Gastroesophageal sphincter (tissue), 4 donors: ENCODE data around the gene TPBGL. TPM values are rescaled to one million over a fixed set of nuclear protein-coding genes. Genes with fewer than 3 reads are reported as not detected.

Source experiments
- ATAC-seq: fragments of 150-250 bp; one replicate; pipeline ENCODE4 v1.9.1; 2016; ENCODE audit warnings: mild to moderate bottlenecking, moderate library complexity
- H3K27ac ChIP-seq, 4 donors: fragments of 200-600 bp; sonication (generic) in 3 of 4; 1 replicate in 3 of 4; 2 replicates in 1 of 4; pipeline ENCODE4 v1.5.1; 2016 to 2019
- H3K27me3 ChIP-seq: fragments of 200-600 bp; sonication (generic); one replicate; pipeline ENCODE4 v1.5.1; 2019
- H3K36me3 ChIP-seq, 2 donors: fragments of 200-600 bp; sonication (generic); one replicate each; pipeline ENCODE4 v1.5.1; 2019; ENCODE audit warnings: control low read depth in 1 of 2
- H3K4me1 ChIP-seq, 3 donors: fragments of 200-600 bp; sonication (generic); 1 replicate in 2 of 3; 2 replicates in 1 of 3; pipeline ENCODE4 v1.5.1; 2016 to 2019; ENCODE audit warnings: control low read depth in 2 of 3
- H3K4me3 ChIP-seq, 2 donors: fragments of 200-600 bp; sonication (generic); one replicate each; pipeline ENCODE4 v1.5.1; 2019; ENCODE audit warnings: mild to moderate bottlenecking in 1 of 2, moderate library complexity in 1 of 2
- H3K9me3 ChIP-seq, 3 donors: fragments of 200-600 bp; sonication (generic); one replicate each; pipeline ENCODE4 v1.5.1; 2017 to 2019; ENCODE audit warnings: control low read depth in 2 of 3
- EP300 ChIP-seq: sonication (generic); formaldehyde crosslinking; IDR thresholded peaks from one replicate; pipeline ENCODE4 v1.6.1; 2017; ENCODE audit warnings: antibody characterized with exemption, mild to moderate bottlenecking
- POLR2A ChIP-seq, 2 donors: fragments of 450-650 bp; IDR thresholded peaks; one replicate each; pipeline ENCODE4 v1.6.1; 2017; ENCODE audit warnings: antibody characterized with exemption in 2 of 2, mild to moderate bottlenecking in 2 of 2, moderate library complexity in 1 of 2
- POLR2AphosphoS5 ChIP-seq: sonication (generic); formaldehyde crosslinking; IDR thresholded peaks from one replicate; pipeline ENCODE4 v1.6.1; 2017; ENCODE audit warnings: antibody characterized with exemption
- WGBS, 2 donors: methylation state at CpG; one replicate each; pipeline ENCODE4 v1.1.5; 2018; ENCODE audit warnings: low coverage in 1 of 2; 5-methylcytosine and 5-hydroxymethylcytosine counted together
- total RNA-seq, 4 donors: library from RNA; depleted of rRNA; stranded (reverse); fragments of >200 nt; gene quantifications; one replicate each; pipeline ENCODE4 v1.1.0, GENCODE V29; 2016
- TF ChIP-seq, protein P1 (sequence below), 4 experiments: fragments of 200-600 bp in 2 of 4; fragments of 450-650 bp in 2 of 4; sonication (generic) in 1 of 4; IDR thresholded peaks; one replicate each; pipeline ENCODE4 v1.5.1; 2017 to 2019; ENCODE audit warnings: antibody characterized with exemption in 4 of 4, mild to moderate bottlenecking in 2 of 4, moderate library complexity in 2 of 4

TPBGL gene
- total RNA-seq, 4 donors from 2014 or later: 0.13 to 0.31 TPM; not detected in 2

DNA sequence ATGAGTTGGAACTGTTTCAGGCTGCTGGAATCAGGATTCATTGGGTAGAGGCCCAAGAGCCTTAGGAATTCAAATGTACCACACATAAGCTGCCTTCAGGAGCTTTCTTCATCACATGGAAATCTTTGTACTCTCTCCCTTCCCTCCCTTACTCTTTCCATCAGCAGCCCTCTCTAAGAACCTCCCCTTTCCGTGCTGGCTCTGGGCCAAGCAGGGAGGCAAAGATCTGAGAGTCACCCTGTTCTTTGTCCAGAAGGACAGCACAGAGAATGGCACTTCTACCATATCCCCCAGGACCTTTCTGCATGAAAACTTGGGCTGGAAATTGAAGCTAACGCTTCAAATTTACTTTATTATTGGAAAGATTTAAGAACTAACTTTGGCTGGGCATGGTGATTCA, 20.7 kb upstream of the TPBGL start:
- Histone ChIP-seq H3K9me3 (no peaks in the 10 kb centered on the region), H3K27me3 (peaks cover 9% of the 10 kb centered on the region), H3K36me3 (no peaks in the 10 kb centered on the region), H3K4me3 (no peak overlapping the region), H3K27ac (no peak overlapping the region), H3K4me1 (no peaks in the 10 kb centered on the region)
- TF ChIP-seq EP300 (no peak), POLR2A (IDR thresholded peaks at IDR 0.05) (no peak), POLR2AphosphoS5 (no peak)
- TF ChIP-seq, protein P1, sequence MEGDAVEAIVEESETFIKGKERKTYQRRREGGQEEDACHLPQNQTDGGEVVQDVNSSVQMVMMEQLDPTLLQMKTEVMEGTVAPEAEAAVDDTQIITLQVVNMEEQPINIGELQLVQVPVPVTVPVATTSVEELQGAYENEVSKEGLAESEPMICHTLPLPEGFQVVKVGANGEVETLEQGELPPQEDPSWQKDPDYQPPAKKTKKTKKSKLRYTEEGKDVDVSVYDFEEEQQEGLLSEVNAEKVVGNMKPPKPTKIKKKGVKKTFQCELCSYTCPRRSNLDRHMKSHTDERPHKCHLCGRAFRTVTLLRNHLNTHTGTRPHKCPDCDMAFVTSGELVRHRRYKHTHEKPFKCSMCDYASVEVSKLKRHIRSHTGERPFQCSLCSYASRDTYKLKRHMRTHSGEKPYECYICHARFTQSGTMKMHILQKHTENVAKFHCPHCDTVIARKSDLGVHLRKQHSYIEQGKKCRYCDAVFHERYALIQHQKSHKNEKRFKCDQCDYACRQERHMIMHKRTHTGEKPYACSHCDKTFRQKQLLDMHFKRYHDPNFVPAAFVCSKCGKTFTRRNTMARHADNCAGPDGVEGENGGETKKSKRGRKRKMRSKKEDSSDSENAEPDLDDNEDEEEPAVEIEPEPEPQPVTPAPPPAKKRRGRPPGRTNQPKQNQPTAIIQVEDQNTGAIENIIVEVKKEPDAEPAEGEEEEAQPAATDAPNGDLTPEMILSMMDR (IDR thresholded peaks at IDR 0.05): no peak
- no peak for ATAC-seq
- WGBS, 2 donors: 14 to 43% methylated on average over 1 to 2 of the region's 2 CpGs

DNA sequence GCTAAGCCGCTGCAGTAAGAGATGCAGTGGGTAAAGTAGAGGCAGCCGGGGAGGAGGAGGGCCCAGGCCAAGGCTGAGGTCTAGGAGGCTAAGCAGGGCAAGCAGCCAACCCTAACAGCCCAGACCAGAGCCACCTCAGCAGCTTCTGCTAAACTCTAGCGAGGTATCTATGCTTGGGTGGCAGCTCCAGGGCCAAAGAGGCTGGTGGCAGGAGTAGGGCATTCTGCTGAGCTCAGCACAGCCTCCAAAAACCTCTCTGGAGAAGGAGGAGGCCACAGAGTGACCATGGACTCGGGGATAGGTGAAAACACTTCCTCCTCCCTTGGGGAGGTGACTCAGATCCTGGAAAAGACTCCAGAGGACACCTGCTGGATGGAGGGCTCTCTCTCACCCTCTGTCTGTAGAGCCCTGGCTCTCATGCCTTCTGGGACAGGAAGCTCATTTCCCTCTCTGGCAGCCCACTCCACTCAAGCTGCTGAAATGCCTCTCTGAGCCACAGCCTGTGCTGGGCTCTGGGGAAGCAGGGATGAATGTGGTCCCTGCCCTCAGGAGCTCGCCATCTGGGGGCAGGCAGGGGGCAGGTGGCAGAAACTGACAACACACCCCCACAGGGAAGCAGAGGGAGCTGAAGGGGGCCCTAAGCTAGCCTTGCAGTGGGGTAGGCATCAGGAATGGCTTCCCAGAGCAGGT, 16.5 kb upstream of the TPBGL start:
- Histone ChIP-seq H3K36me3 (no peaks in the 10 kb centered on the region), H3K4me3 (no peak overlapping the region), H3K4me1 (no peaks in the 10 kb centered on the region), H3K27ac (no peak overlapping the region), H3K27me3 (no peaks in the 10 kb centered on the region), H3K9me3 (no peaks in the 10 kb centered on the region)
- TF ChIP-seq, protein P1 (IDR thresholded peaks at IDR 0.05): no peak
- TF ChIP-seq POLR2A (IDR thresholded peaks at IDR 0.05) (no peak), POLR2AphosphoS5 (no peak), EP300 (no peak)
- WGBS, 2 donors: 30% methylated on average over 2 of the region's 5 CpGs; no CpG with 5 or more reads in 1 of the 2 donors
- ATAC-seq: no peak

DNA sequence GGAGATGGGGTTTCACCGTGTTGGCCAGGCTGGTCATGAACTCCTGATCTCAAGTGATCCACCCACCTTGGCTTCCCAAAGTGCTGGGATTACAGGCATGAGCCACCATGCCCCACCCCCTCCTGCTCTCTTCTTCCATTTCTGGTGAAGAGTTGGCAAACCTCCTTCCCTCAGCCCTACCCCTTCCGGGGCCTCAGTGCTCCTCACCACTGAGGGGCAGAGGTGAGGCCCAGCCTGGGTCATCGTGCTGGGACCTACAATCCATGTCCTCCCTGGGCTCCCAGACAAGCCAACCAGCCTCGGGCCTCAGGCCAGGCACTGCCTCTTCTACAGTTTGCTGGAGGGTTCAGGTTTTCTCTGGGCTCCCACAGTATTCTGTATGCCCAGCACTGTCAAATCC, 14.8 kb upstream of the TPBGL start:
- ATAC-seq: no peak
- no peak overlapping the region for H3K4me3 ChIP-seq
- TF ChIP-seq POLR2AphosphoS5 (no peak), EP300 (no peak), POLR2A (IDR thresholded peaks at IDR 0.05) (no peak)
- TF ChIP-seq, protein P1 (IDR thresholded peaks at IDR 0.05): no peak
- no peaks in the 10 kb centered on the region for H3K4me1 ChIP-seq
- H3K9me3 ChIP-seq: no peaks in the 10 kb centered on the region
- H3K27me3 ChIP-seq: peaks cover 14% of the 10 kb centered on the region
- H3K27ac ChIP-seq: no peak overlapping the region
- 50 to 54% methylated on average over 1 to 4 of the region's 4 CpGs for WGBS, 2 donors
- H3K36me3 ChIP-seq: no peaks in the 10 kb centered on the region

DNA sequence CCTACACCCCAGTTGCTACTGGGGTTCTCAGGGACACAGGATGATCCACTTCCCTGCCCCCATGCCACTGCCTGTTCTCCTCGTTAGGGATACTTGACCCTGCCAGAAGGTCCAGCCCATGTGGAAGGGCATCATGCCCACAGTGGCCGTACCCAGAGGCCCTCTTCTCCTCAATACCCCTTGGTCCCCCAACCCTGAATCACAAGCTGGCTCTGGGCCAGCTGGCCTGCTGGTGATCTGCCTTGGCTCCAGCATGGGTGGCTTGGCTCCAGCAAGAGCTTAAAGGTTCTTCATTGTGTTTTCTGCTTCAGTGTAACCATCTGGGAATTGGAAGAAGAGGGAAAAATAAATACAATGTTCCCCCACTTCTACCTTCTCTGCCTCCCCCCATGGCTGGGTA, 11.1 kb upstream of the TPBGL start:
- ATAC-seq: no peak
- Histone ChIP-seq H3K9me3 (no peaks in the 10 kb centered on the region), H3K27ac (no peak overlapping the region), H3K27me3 (peaks cover 30% of the 10 kb centered on the region), H3K4me1 (no peaks in the 10 kb centered on the region), H3K36me3 (no peaks in the 10 kb centered on the region), H3K4me3 (no peak overlapping the region)
- TF ChIP-seq, protein P1 (IDR thresholded peaks at IDR 0.05): no peak
- TF ChIP-seq POLR2A (IDR thresholded peaks at IDR 0.05) (no peak), POLR2AphosphoS5 (no peak), EP300 (no peak)
- WGBS, 2 donors: 80 to 100% methylated on average over 1 of the region's 2 CpGs

DNA sequence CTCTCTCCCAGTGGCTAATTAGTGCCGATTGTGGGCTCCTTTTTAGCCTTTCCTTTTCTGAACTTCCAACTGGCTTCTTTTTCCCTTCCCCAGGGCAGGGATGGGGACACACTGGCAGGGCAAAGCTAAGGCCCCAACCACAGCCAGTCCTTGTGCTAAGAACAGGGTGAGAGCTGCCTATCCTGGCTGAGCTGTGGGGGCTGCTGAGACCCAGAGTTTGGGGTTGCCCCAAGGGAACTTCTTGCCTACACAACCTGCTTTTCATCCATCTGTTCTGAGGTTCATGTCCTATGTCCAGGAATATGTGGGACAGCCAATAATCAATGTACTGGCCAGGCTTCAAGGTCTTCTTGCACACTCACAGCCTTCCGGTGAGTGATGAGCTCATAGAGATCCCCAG, 10.0 kb upstream of the TPBGL start:
- H3K36me3 ChIP-seq: no peaks in the 10 kb centered on the region
- WGBS, 2 donors: 80% methylated on average over 1 of the region's 2 CpGs
- H3K9me3 ChIP-seq: no peaks in the 10 kb centered on the region
- no peak for ATAC-seq
- TF ChIP-seq, protein P1 (IDR thresholded peaks at IDR 0.05): no peak
- TF ChIP-seq POLR2A (IDR thresholded peaks at IDR 0.05) (no peak), EP300 (no peak), POLR2AphosphoS5 (no peak)
- no peak overlapping the region for H3K4me3 ChIP-seq
- no peak overlapping the region for H3K27ac ChIP-seq
- no peaks in the 10 kb centered on the region for H3K4me1 ChIP-seq
- peaks cover 39% of the 10 kb centered on the region for H3K27me3 ChIP-seq
